ENCODE data around the gene ENOX1. TPM values are rescaled to one million over a fixed set of nuclear protein-coding genes. Genes with fewer than 3 reads are reported as not detected.
"Not testable (repeated sequence)": the region's sequence is repeated elsewhere in the genome, so short reads cannot be mapped to it uniquely, and the experiment has no call there.

ENOX1 gene
- total and polyA plus RNA-seq, 7 donors, result 0.23 to 20.2 (median 11.1) TPM

DNA sequence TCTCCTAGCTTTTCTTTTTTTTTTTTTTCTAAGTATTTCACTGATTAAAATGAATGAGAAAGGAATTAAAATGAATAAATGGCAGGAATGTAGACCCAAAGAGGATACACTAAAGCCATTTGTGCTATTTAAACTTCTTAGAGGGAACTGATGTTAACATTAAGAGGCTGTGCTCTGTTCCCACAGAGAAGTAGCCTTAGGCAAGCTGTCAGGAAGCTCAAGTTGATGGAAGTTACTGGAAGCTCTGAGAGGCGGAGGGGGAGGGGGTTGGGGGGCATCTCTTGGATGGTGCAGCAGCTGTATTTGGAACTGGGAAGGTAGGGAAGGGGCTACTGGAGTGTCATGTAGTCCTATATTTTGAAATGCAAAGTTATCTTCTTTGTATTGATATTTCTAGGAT is 595.2 kb downstream of the ENOX1 start:
- H3K9me3 ChIP-seq, result no peaks in the 10 kb centered on the region
- H3K27ac ChIP-seq, result no peak overlapping the region
- peaks cover 0 to 15% (median 5%) of the 10 kb centered on the region in 4 donors for H3K4me1 ChIP-seq
- no peaks in the 10 kb centered on the region for H3K27me3 ChIP-seq
- no peak overlapping the region for H3K4me3 ChIP-seq
- DNase-seq, result no peak
- WGBS, 2 donors, result 91 to 96% methylated on average over 1 of the region's 1 CpG
- H3K36me3 ChIP-seq, result no peaks in the 10 kb centered on the region
- intact Hi-C loops (cut with DNase I), result loop anchor here (10.0 kb wide), 1 partner anchor 613 kb away; no protein-coding TSS in a partner anchor
- TF ChIP-seq EP300 (IDR thresholded peaks at IDR 0.05) (no peak), POLR2A (IDR thresholded peaks at IDR 0.05) (no peak)

GRCh38 chr13:43185226-43185625 is 601.5 kb downstream of the ENOX1 start:
- no peak for DNase-seq
- Histone ChIP-seq H3K9me3 (no peaks in the 10 kb centered on the region), H3K27me3 (no peaks in the 10 kb centered on the region), H3K36me3 (no peaks in the 10 kb centered on the region), H3K4me3 (no peak overlapping the region), H3K27ac (no peak overlapping the region), H3K4me1 (no peaks in the 10 kb centered on the region)
- intact Hi-C loops (cut with DNase I), result no loop called here
- 85 to 93% methylated on average over 2 of the region's 2 CpGs for WGBS, 2 donors
- TF ChIP-seq POLR2A (IDR thresholded peaks at IDR 0.05), result no peak

- DNase-seq, result no peak
- TF ChIP-seq EP300 (IDR thresholded peaks at IDR 0.05), result no peak
- no peak for TF ChIP-seq POLR2AphosphoS5 (IDR thresholded peaks at IDR 0.05)
- no peak for TF ChIP-seq POLR2A (IDR thresholded peaks at IDR 0.05)
- no peaks in the 10 kb centered on the region for H3K27me3 ChIP-seq
- H3K9me3 ChIP-seq, result no peaks in the 10 kb centered on the region
- 91 to 92% methylated on average over 16 of the region's 16 CpGs for WGBS, 2 donors
- no peak overlapping the region for H3K4me3 ChIP-seq
- intact Hi-C loops (cut with DNase I), result no loop called here
- H3K36me3 ChIP-seq, result no peaks in the 10 kb centered on the region
- no peak overlapping the region for H3K27ac ChIP-seq
- no peaks in the 10 kb centered on the region for H3K4me1 ChIP-seq
Measured at GRCh38 chr13:43180837-43181236, 605.9 kb downstream of the ENOX1 start.

- Histone ChIP-seq H3K36me3 (no peaks in the 10 kb centered on the region), H3K4me3 (no peak overlapping the region), H3K4me1 (no peaks in the 10 kb centered on the region), H3K9me3 (no peaks in the 10 kb centered on the region), H3K27me3 (no peaks in the 10 kb centered on the region), H3K27ac (no peak overlapping the region)
- TF ChIP-seq, protein P1, sequence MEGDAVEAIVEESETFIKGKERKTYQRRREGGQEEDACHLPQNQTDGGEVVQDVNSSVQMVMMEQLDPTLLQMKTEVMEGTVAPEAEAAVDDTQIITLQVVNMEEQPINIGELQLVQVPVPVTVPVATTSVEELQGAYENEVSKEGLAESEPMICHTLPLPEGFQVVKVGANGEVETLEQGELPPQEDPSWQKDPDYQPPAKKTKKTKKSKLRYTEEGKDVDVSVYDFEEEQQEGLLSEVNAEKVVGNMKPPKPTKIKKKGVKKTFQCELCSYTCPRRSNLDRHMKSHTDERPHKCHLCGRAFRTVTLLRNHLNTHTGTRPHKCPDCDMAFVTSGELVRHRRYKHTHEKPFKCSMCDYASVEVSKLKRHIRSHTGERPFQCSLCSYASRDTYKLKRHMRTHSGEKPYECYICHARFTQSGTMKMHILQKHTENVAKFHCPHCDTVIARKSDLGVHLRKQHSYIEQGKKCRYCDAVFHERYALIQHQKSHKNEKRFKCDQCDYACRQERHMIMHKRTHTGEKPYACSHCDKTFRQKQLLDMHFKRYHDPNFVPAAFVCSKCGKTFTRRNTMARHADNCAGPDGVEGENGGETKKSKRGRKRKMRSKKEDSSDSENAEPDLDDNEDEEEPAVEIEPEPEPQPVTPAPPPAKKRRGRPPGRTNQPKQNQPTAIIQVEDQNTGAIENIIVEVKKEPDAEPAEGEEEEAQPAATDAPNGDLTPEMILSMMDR (IDR thresholded peaks at IDR 0.05), result no peak
- no peak for TF ChIP-seq EP300 (IDR thresholded peaks at IDR 0.05)
- no peak for TF ChIP-seq POLR2AphosphoS5 (IDR thresholded peaks at IDR 0.05)
- no peak for TF ChIP-seq POLR2A (IDR thresholded peaks at IDR 0.05)
- intact Hi-C loops (cut with DNase I), result no loop called here
- DNase-seq, result no peak
- WGBS, 2 donors, result 92 to 93% methylated on average over 9 of the region's 9 CpGs
Measured at GRCh38 chr13:43180036-43180660, 606.6 kb downstream of the ENOX1 start.

DNA sequence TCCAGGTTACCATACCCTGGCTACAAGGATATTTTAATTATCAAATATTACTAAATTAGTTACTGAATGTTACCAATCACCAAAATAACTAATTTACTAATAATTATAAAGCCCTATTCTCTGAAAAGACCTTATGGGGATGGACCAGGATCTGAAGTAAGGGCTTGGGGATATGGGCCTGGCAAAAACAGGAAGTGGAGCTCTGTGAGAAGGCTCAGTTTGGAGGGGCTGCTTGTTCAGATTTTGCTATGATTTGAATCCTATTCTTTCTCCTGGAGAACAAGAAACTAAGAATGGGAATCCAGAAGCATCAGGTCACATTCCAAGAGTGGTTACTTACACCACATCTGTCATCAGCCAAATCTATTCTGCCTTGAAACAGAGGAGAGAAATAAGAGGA is 615.3 kb downstream of the ENOX1 start:
- intact Hi-C loops (cut with DNase I), result no loop called here
- Histone ChIP-seq H3K4me1 (no peaks in the 10 kb centered on the region), H3K9me3 (no peaks in the 10 kb centered on the region), H3K36me3 (no peaks in the 10 kb centered on the region), H3K27ac (no peak overlapping the region), H3K27me3 (no peaks in the 10 kb centered on the region), H3K4me3 (no peak overlapping the region)
- no peak for DNase-seq
- TF ChIP-seq POLR2A (IDR thresholded peaks at IDR 0.05) (no peak), POLR2AphosphoS5 (IDR thresholded peaks at IDR 0.05) (no peak), EP300 (IDR thresholded peaks at IDR 0.05) (no peak)
- TF ChIP-seq, protein P1 (IDR thresholded peaks at IDR 0.05), result no peak

GRCh38 chr13:43170506-43170905 is 616.3 kb downstream of the ENOX1 start:
- H3K4me3 ChIP-seq, result no peak overlapping the region
- H3K27ac ChIP-seq, result no peak overlapping the region
- WGBS, 2 donors, result 56 to 82% methylated on average over 2 of the region's 2 CpGs
- TF ChIP-seq POLR2A (IDR thresholded peaks at IDR 0.05) (no peak), EP300 (IDR thresholded peaks at IDR 0.05) (no peak), POLR2AphosphoS5 (IDR thresholded peaks at IDR 0.05) (no peak)
- TF ChIP-seq, protein P1 (IDR thresholded peaks at IDR 0.05), result no peak
- H3K36me3 ChIP-seq, result no peaks in the 10 kb centered on the region
- no peaks in the 10 kb centered on the region for H3K27me3 ChIP-seq
- H3K4me1 ChIP-seq, result no peaks in the 10 kb centered on the region
- no peaks in the 10 kb centered on the region for H3K9me3 ChIP-seq
- DNase-seq, result no peak
- intact Hi-C loops (cut with DNase I), result no loop called here

DNA sequence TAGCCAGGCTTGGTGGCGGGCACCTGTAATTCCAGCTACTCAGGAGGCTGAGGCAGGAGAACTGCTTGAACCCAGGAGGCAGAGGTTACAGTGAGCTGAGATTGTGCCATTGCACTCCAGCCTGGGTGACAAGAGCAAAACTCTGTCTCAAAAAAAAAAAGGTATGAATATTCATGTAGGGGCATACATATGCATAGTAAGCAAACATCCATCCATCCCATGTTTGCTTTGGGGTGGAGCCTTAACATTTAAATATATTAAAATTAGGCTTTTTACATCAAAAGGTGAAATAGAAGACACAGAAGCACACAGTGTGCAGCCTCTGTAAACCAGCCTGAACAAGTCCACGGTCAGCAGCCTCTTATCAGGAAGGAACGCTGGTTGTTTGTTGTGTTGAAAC is 618.3 kb downstream of the ENOX1 start:
- H3K27me3 ChIP-seq; H3K36me3 ChIP-seq; intact Hi-C loops (cut with DNase I); H3K4me3 ChIP-seq; DNase-seq; H3K9me3 ChIP-seq; H3K27ac ChIP-seq; H3K4me1 ChIP-seq: not testable (repeated sequence)
- 58 to 83% methylated on average over 3 of the region's 3 CpGs for WGBS, 2 donors
